Lower leg skin (tissue), 4 donors: ENCODE results near the gene PTPRN2. TPM values are rescaled to one million over a fixed set of nuclear protein-coding genes. Genes with fewer than 3 reads are reported as not detected.

Experiments
- DNase-seq, 2 donors: peaks; one replicate each; pipeline ENCODE4 v3.0.0-alpha.2; 2019; ENCODE audit warnings: low spot score in 2 of 2
- H3K4me3 ChIP-seq: fragments of 200-600 bp; sonication (generic); 2 replicates; pipeline ENCODE4 v1.5.1; 2017; ENCODE audit warnings: mild to moderate bottlenecking, low read depth; ENCODE audit not compliant: poor library complexity, severe bottlenecking
- POLR2A ChIP-seq, 2 donors: fragments of 450-650 bp; IDR thresholded peaks; one replicate each; pipeline ENCODE4 v1.6.1; 2016 to 2017; ENCODE audit warnings: antibody characterized with exemption in 2 of 2, mild to moderate bottlenecking in 1 of 2, moderate library complexity in 1 of 2
- WGBS, 2 donors: methylation state at CpG; one replicate each; pipeline ENCODE4 v1.1.5; 2018; 5-methylcytosine and 5-hydroxymethylcytosine counted together
- intact Hi-C: fragments of 100-400 bp; cut with DNase I; formaldehyde crosslinking; loops from one replicate; pipeline ENCODE4 v1.15.0; 2023; ENCODE audit warnings: low total_unique reads
- total RNA-seq, 4 donors: library from RNA; depleted of rRNA; stranded (reverse); fragments of >200 nt; gene quantifications; one replicate each; pipeline ENCODE4 v1.1.0, GENCODE V29; 2016
- TF ChIP-seq, protein P1 (sequence below), 3 donors: fragments of 450-650 bp; IDR thresholded peaks; one replicate each; pipeline ENCODE4 v1.5.1; 2016; ENCODE audit warnings: antibody characterized with exemption in 3 of 3, mild to moderate bottlenecking in 3 of 3, moderate library complexity in 2 of 3

Gene PTPRN2
- total RNA-seq, 4 donors from 2014 or later = 0.11 to 1.6 (median 0.92) TPM

DNA sequence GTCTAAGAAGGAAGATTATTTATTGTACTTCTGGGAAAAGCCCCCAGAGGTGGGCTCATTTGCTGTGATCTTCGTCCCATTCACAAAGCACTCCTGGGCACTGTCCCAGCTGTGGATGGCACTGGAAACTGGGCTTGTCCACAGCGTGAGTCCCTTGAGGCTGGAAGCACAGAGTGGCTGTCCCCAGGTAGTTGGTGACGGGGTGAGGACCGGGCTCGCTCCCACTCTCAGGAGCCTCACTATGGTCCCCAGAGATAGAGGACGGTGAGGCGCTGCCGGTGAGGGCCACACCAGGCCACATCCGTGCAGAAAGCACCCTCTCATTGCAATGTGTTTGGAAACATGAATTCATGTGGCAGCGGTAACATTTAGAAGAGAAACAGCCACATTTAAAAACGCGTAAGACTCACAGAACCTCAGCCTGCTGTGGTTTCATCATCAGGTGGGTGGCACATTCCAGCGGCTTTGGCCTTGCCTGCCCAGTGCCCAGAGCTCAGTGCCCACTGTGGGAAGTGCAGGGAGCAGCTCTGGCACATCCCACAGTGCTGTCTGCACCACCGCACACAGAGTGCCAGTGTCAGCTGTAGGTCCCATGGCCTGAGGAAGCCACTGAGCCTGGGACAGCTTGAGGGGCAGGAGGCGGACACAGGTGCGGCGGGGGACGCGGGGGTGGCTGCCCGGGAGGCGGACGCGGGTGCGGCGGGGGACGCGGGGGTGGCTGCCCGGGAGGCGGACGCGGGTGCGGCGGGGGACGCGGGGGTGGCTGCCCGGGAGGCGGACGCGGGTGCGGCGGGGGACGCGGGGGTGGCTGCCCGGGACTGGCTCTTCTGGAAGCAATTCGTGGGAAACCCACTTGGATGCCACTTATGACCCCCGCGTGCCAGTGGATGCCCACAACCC, 801.0 kb downstream of the PTPRN2 start:
- WGBS, 2 donors = 92 to 94% methylated on average over 36 to 46 of the region's 47 CpGs
- intact Hi-C loops = no loop called here
- no peak for TF ChIP-seq POLR2A (IDR thresholded peaks at IDR 0.05)
- TF ChIP-seq, protein P1, sequence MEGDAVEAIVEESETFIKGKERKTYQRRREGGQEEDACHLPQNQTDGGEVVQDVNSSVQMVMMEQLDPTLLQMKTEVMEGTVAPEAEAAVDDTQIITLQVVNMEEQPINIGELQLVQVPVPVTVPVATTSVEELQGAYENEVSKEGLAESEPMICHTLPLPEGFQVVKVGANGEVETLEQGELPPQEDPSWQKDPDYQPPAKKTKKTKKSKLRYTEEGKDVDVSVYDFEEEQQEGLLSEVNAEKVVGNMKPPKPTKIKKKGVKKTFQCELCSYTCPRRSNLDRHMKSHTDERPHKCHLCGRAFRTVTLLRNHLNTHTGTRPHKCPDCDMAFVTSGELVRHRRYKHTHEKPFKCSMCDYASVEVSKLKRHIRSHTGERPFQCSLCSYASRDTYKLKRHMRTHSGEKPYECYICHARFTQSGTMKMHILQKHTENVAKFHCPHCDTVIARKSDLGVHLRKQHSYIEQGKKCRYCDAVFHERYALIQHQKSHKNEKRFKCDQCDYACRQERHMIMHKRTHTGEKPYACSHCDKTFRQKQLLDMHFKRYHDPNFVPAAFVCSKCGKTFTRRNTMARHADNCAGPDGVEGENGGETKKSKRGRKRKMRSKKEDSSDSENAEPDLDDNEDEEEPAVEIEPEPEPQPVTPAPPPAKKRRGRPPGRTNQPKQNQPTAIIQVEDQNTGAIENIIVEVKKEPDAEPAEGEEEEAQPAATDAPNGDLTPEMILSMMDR (IDR thresholded peaks at IDR 0.05) = no peak
- no peak for DNase-seq
- H3K4me3 ChIP-seq = no peak overlapping the region

DNA sequence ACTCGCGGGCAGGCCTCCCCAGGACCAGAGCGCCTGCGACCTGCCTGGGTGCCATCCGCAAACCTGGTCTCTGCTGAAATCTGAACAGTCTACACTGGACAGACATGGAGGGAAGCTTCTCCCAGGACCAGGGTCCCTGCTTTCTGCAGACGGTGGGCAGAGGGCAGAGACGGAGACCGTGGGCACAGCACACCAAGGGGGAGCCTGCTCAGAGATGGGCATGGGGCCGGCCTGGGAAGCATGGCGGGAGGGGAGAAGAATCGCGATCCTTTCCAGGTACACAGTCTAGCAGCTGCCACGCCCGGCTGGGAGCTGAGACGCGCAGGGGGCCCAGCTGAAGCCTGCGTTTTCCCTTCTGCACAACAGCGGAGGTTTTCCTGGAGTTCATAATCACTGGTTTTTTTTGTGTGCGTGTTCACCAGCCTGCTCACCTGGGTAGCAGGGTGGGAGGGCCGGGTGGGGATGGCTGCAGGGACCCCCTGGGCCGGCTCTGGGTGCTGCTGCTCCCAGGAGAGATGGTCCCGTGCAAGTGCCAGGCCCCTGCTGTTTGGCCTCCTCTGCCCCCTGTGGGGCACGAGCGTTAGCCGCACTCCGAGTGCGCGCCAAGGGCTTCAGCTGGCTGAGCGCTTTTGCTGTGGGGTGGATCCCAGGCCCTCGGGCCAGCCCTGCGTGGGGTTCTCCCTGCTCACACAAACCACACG, 802.0 kb downstream of the PTPRN2 start:
- intact Hi-C loops = no loop called here
- 88 to 93% methylated on average over 25 to 26 of the region's 32 CpGs for WGBS, 2 donors
- H3K4me3 ChIP-seq = no peak overlapping the region
- no peak for TF ChIP-seq POLR2A (IDR thresholded peaks at IDR 0.05)
- TF ChIP-seq, protein P1 (IDR thresholded peaks at IDR 0.05) = no peak
- no peak for DNase-seq

DNA sequence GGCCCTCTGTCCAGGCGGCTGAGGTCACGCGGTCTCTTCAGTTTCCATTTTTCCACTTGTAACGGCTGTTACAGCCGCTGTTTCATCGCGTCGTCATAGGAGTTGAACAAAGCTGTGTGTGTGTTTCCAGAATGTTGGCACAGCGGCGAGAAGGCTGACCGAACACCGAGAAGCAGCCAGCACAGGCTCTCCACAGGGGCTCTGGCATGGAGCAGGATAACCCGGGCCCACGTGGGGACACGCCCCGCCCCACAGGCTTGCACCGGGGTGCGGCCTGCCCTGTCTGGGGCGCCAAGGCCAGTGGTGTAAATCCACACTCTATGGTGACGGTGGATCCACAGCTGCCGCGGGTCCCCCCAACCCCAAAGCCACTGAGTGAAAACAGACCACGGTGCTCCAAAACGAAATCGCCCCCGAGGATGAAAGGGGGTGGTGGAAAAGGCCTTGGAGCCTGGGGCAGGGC, 802.6 kb downstream of the PTPRN2 start:
- no peak for TF ChIP-seq POLR2A (IDR thresholded peaks at IDR 0.05)
- TF ChIP-seq, protein P1 (IDR thresholded peaks at IDR 0.05) = no peak
- H3K4me3 ChIP-seq = no peak overlapping the region
- intact Hi-C loops = no loop called here
- no peak for DNase-seq
- 72 to 81% methylated on average over 26 of the region's 26 CpGs for WGBS, 2 donors

DNA sequence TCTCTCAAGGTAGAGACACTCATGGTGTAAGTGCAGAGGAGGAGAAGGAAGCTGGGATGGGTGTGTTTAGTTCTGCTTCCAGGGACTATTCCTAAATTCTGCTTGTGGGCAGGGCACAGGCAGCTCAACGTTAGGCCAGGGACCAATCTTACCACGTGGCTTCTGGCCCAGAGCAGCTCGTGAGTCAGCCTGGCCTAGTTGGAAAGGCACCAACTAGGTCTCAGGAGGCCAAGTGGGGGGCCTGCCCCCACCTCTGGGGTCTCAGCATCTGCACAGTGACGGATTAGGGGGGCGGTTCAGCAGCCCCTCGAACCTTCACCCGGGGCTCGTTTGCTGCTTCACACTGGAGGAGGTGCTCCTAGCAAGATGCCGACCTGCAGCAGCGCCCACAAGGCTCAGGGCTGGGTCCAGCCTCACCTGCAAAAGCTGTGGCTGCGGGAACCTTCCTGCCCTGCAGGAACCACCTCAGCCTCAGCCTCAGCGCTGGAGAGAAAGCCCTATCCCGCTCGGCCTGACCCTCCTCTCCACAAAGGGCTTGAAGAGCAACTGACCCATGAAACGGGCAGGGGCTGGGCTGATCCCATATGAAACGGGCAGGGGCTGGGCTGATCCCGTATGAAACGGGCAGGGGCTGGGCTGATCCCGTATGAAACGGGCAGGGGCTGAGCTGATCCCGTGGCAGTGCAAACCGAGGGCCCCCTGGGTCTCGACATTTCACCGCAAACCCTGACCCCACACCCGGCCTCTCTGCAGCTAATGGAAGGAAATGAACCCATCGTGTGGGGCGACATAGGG, 803.4 kb downstream of the PTPRN2 start:
- H3K4me3 ChIP-seq = no peak overlapping the region
- TF ChIP-seq, protein P1 (IDR thresholded peaks at IDR 0.05) = no peak
- TF ChIP-seq POLR2A (IDR thresholded peaks at IDR 0.05) = no peak
- no peak for DNase-seq
- intact Hi-C loops = no loop called here
- WGBS, 2 donors = 68 to 76% methylated on average over 19 to 27 of the region's 27 CpGs

DNA sequence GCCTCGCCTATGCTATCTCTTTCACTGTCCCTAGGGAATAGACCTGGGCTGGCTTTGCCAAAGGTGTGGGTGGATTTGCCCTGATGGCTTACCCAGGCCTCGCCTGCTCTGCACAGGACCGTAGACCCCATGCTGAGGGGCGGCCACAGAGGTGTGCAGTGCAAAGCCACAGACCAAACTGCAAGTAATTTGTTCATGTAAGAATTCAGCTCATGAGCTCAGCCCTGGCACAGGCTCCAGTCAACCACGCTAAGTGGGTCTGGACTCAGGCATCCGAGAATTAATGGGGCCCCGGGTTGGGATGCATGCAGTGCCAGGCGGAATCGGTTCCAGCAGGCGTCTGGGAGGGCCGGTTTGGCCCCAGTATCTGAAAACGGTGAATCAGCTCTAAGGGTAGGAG, 805.6 kb downstream of the PTPRN2 start:
- 81 to 92% methylated on average over 12 of the region's 12 CpGs for WGBS, 2 donors
- intact Hi-C loops = no loop called here
- DNase-seq = no peak
- TF ChIP-seq POLR2A (IDR thresholded peaks at IDR 0.05) = no peak
- TF ChIP-seq, protein P1 (IDR thresholded peaks at IDR 0.05) = no peak
- H3K4me3 ChIP-seq = no peak overlapping the region
